Measurements from ENCODE around the gene IL31.

- TF ChIP-seq POLR2A (IDR thresholded peaks at IDR 0.05) (no peak), POLR2AphosphoS5 (IDR thresholded peaks at IDR 0.05) (no peak), CTCF (IDR thresholded peaks at IDR 0.05) (no peak), EP300 (IDR thresholded peaks at IDR 0.05) (no peak)
These were observed 26.3 kb downstream of the IL31 start for GRCh38 chr12:122147514-122148290.

All from stomach (tissue), 4 donors.